GM19193 (cell line): Measurements from ENCODE around the gene VCP.

Experiments
- POLR2A ChIP-seq: IDR thresholded peaks from 4 replicates; pipeline ENCODE4 v1.6.1; 2011; ENCODE audit not compliant: insufficient read depth, insufficient read length; ENCODE audit errors: extremely low read depth

VCP gene

GRCh38 chr9:35072461-35073278 lies at the start of gene VCP:
Gene VCP, minus strand, starts transcription at chr9:35072625. Its CDS starts 272 bp downstream, at chr9:35072353.
- peak; percentile 95 for TF ChIP-seq POLR2A

GRCh38 chr9:35116898-35117551 lies 44.6 kb upstream of the VCP start:
- no peak for TF ChIP-seq POLR2A

GRCh38 chr9:35116539-35116897 lies 44.1 kb upstream of the VCP start:
- no peak for TF ChIP-seq POLR2A

- peak; percentile 36 for TF ChIP-seq POLR2A
Observed at GRCh38 chr9:35115680-35116538, 43.5 kb upstream of the VCP start, which contains the start of gene ATOSB. Gene ATOSB, minus strand, starts transcription at chr9:35115862. Its CDS starts 7,588 bp downstream, at chr9:35108274.

- peak; percentile 8 for TF ChIP-seq POLR2A
Observed at GRCh38 chr9:35114840-35115628, 42.6 kb upstream of the VCP start.

GRCh38 chr9:35114113-35114839 lies 41.9 kb upstream of the VCP start:
- no peak for TF ChIP-seq POLR2A

GRCh38 chr9:35112257-35113020 lies 40.0 kb upstream of the VCP start:
- TF ChIP-seq POLR2A, result no peak

GRCh38 chr9:35111001-35111933 lies 38.8 kb upstream of the VCP start:
- no peak for TF ChIP-seq POLR2A

GRCh38 chr9:35110327-35110761 lies 37.9 kb upstream of the VCP start:
- TF ChIP-seq POLR2A, result no peak

- TF ChIP-seq POLR2A, result no peak
Observed at GRCh38 chr9:35108946-35109575, 36.6 kb upstream of the VCP start.

GRCh38 chr9:35108461-35108860 lies 36.0 kb upstream of the VCP start:
- TF ChIP-seq POLR2A, result no peak
